ENCODE measurements around the gene ZNF107.
"Not testable (repeated sequence)": the region's sequence is repeated elsewhere in the genome, so short reads cannot be mapped to it uniquely, and the experiment has no call there.

The ZNF107 gene

GRCh38 chr7:64686493-64687184, 20.7 kb downstream of the ZNF107 start:
- TF ChIP-seq CTCF (IDR thresholded peaks at IDR 0.05; ENCODE audit: low read length, missing control alignments), result no peak
- no peak for DNase-seq (ENCODE audit: low read depth)
- no peak overlapping the region for H3K4me3 ChIP-seq (replicated peaks; ENCODE audit: low read depth, low read length)

GRCh38 chr7:64687249-64687648, 21.3 kb downstream of the ZNF107 start:
- no peak for DNase-seq (ENCODE audit: low read depth)
- no peak for TF ChIP-seq CTCF (IDR thresholded peaks at IDR 0.05; ENCODE audit: low read length, missing control alignments)
- H3K4me3 ChIP-seq (replicated peaks; ENCODE audit: low read depth, low read length), result no peak overlapping the region

- no peak for TF ChIP-seq CTCF (IDR thresholded peaks at IDR 0.05; ENCODE audit: low read length, missing control alignments)
- H3K4me3 ChIP-seq (replicated peaks; ENCODE audit: low read depth, low read length), result no peak overlapping the region
- DNase-seq (ENCODE audit: low read depth), result no peak
These were observed 23.1 kb downstream of the ZNF107 start for GRCh38 chr7:64688988-64689387.

- TF ChIP-seq CTCF (IDR thresholded peaks at IDR 0.05; ENCODE audit: low read length, missing control alignments), result no peak
- H3K4me3 ChIP-seq (replicated peaks; ENCODE audit: low read depth, low read length), result no peak overlapping the region
These were observed 25.9 kb downstream of the ZNF107 start for GRCh38 chr7:64691831-64692230.

GRCh38 chr7:64697863-64698262, 31.9 kb downstream of the ZNF107 start:
- not testable (repeated sequence) for H3K4me3 ChIP-seq (replicated peaks; ENCODE audit: low read depth, low read length)

More at GRCh38 chr7:64691831-64692230, 25.9 kb downstream of the ZNF107 start:
- DNase-seq (ENCODE audit: low read depth), result no peak

GRCh38 chr7:64706625-64707292, 40.8 kb downstream of the ZNF107 start:
- TF ChIP-seq CTCF (IDR thresholded peaks at IDR 0.05; ENCODE audit: low read length, missing control alignments), result no peak
- H3K4me3 ChIP-seq (replicated peaks; ENCODE audit: low read depth, low read length), result no peak overlapping the region
- no peak for DNase-seq (ENCODE audit: low read depth)

More at GRCh38 chr7:64697863-64698262, 31.9 kb downstream of the ZNF107 start:
- DNase-seq (ENCODE audit: low read depth), result not testable (repeated sequence)

- not testable (repeated sequence) for DNase-seq (ENCODE audit: low read depth); H3K4me3 ChIP-seq (replicated peaks; ENCODE audit: low read depth, low read length)
These were observed 52.0 kb downstream of the ZNF107 start for GRCh38 chr7:64717896-64718295.
